GM23338 (cell line): ENCODE results near the gene FGGY.

Experiments
- CREB1 ChIP-seq: fragments of 250-450 bp; sonication (Bioruptor Pico); IDR thresholded peaks from 2 replicates; pipeline ENCODE4 v1.5.0; 2020; ENCODE audit warnings: low read depth, mild to moderate bottlenecking, moderate library complexity
- CTCF ChIP-seq, 2 experiments: fragments of 200-600 bp in 1 of 2; sonication (generic) in 1 of 2; conservative IDR thresholded peaks; 2 replicates each; pipeline versions ENCODE4 v1.5.1 to v1.6.1; 2016 to 2017; ENCODE audit warnings: antibody characterized with exemption in 2 of 2, low read depth in 2 of 2, mild to moderate bottlenecking in 2 of 2, moderate library complexity in 1 of 2
- ETS1 ChIP-seq: IDR thresholded peaks from 2 replicates; pipeline ENCODE4 v1.6.1; 2016; ENCODE audit warnings: antibody characterized with exemption
- EZH2 ChIP-seq: fragments of 200-600 bp; sonication (generic); IDR thresholded peaks from one replicate; pipeline ENCODE4 v1.8.0; 2017; ENCODE audit warnings: antibody characterized with exemption, mild to moderate bottlenecking, low read depth; ENCODE audit not compliant: unreplicated experiment
- EZH2phosphoT487 ChIP-seq: fragments of 200-600 bp; sonication (generic); IDR thresholded peaks from one replicate; pipeline ENCODE4 v1.8.1; 2018; ENCODE audit warnings: antibody characterized with exemption; ENCODE audit not compliant: unreplicated experiment
- JUNB ChIP-seq: IDR thresholded peaks from one replicate; pipeline ENCODE4 v1.6.1; 2016; ENCODE audit warnings: antibody characterized with exemption; ENCODE audit not compliant: unreplicated experiment
- NANOG ChIP-seq: IDR thresholded peaks from 2 replicates; pipeline ENCODE4 v1.6.1; 2016; ENCODE audit warnings: antibody characterized with exemption, borderline replicate concordance
- POLR2AphosphoS5 ChIP-seq: IDR thresholded peaks from 2 replicates; pipeline ENCODE4 v1.6.1; 2016; ENCODE audit warnings: antibody characterized with exemption, low read depth
- REST ChIP-seq: IDR thresholded peaks from one replicate; pipeline ENCODE4 v1.6.1; 2018; ENCODE audit warnings: antibody characterized with exemption; ENCODE audit not compliant: unreplicated experiment
- STAT1 ChIP-seq: IDR thresholded peaks from one replicate; pipeline ENCODE4 v1.6.1; 2016; ENCODE audit warnings: antibody characterized with exemption; ENCODE audit not compliant: unreplicated experiment
- ZNF114 ChIP-seq: fragments of 250-450 bp; sonication (Bioruptor Pico); IDR thresholded peaks from 2 replicates; pipeline ENCODE4 v1.5.0; 2020; ENCODE audit warnings: mild to moderate bottlenecking, moderate library complexity

DNA sequence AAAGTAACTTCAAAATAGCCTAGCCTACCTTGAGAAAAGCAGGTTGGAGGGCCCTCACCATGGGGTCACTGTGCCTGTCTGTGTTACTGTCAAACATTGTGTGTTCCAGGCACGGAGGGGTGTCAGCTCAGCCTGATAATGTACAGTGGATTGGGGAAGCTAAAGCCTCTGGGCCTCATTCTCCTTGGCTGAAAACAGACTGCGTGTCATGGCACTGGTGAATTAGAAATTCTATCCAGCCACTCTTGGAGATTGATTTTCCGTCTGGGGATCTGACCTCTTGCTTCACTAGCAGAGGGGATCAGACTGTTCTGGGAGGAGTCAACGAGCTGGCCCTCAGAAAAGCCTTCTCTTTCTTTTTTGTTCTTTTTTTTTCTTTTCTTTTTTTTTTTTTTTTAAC, 394.4 kb downstream of the FGGY start:
- TF ChIP-seq CTCF (conservative IDR thresholded peaks at IDR 0.05; ENCODE audit: low read depth in 2 of 2), result no peak
- TF ChIP-seq EZH2, result no peak
- TF ChIP-seq POLR2AphosphoS5, result no peak
- TF ChIP-seq EZH2phosphoT487, result no peak
- TF ChIP-seq REST, result no peak
- TF ChIP-seq NANOG, result no peak
- no peak for TF ChIP-seq JUNB
- no peak for TF ChIP-seq ZNF114 (CRISPR knock-in tag)
- no peak for TF ChIP-seq CREB1 (CRISPR knock-in tag)
- no peak for TF ChIP-seq STAT1
- no peak for TF ChIP-seq ETS1
